SJSA1 (cell line): ENCODE results near the gene C2orf78. TPM values are rescaled to one million over a fixed set of nuclear protein-coding genes. Genes with fewer than 3 reads are reported as not detected.

Source experiments
- DNase-seq, 2 experiments: peaks; one replicate each; pipeline ENCODE4 v3.0.0-alpha.2; 2015 to 2020; ENCODE audit warnings: low spot score in 2 of 2, low read depth in 1 of 2
- H3K27ac ChIP-seq: fragments of 250-450 bp; sonication (Bioruptor Pico); 2 replicates; pipeline ENCODE4 v1.5.1; 2020; ENCODE audit warnings: mild to moderate bottlenecking, moderate library complexity
- H3K27me3 ChIP-seq: fragments of 250-450 bp; sonication (Bioruptor Pico); replicated peaks from 2 replicates; pipeline ENCODE4 v1.5.1; 2020; ENCODE audit warnings: mild to moderate bottlenecking, moderate library complexity
- H3K36me3 ChIP-seq: fragments of 250-450 bp; sonication (Bioruptor Pico); 2 replicates; pipeline ENCODE4 v1.5.1; 2020; ENCODE audit warnings: mild to moderate bottlenecking
- H3K4me1 ChIP-seq: fragments of 250-450 bp; sonication (Bioruptor Pico); replicated peaks from 2 replicates; pipeline ENCODE4 v1.6.1; 2021; ENCODE audit warnings: mild to moderate bottlenecking
- H3K4me3 ChIP-seq: fragments of 250-450 bp; sonication (Bioruptor Pico); 2 replicates; pipeline ENCODE4 v1.5.1; 2020; ENCODE audit warnings: mild to moderate bottlenecking
- H3K9me3 ChIP-seq: fragments of 250-450 bp; sonication (Bioruptor Pico); replicated peaks from 2 replicates; pipeline ENCODE4 v1.5.1; 2020; ENCODE audit warnings: mild to moderate bottlenecking
- total RNA-seq: library from RNA; depleted of rRNA; stranded (reverse); fragments of >200 nt; shearing (Covaris generic); gene quantifications from 2 replicates; pipeline ENCODE4 v1.2.3, GENCODE V29; 2014

The C2orf78 gene
- total RNA-seq, 1 experiment from 2014 or later = 0.03 TPM

DNA sequence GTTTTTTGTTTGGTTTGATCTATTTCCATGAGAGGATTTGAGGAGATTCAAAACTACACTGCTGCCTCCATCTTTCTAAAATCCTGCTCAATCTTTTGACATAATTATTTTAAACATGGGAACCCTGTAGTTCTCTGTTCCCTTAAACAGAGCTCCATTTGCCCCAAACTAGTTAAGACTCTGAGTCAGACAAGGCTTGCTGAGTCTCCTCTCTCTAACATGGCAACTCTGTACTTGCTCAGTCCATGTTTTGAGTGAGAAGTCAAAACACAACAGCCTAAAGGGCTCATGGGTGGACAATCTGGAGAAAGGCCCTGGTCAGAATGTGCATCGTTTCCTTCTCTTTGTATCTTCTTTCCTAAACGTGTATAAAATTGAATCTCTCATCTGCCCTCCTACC lies 37.7 kb downstream of the C2orf78 start:
- no peak overlapping the region for H3K4me3 ChIP-seq
- no peak overlapping the region for H3K27ac ChIP-seq
- H3K4me1 ChIP-seq = no peaks in the 10 kb centered on the region

DNA sequence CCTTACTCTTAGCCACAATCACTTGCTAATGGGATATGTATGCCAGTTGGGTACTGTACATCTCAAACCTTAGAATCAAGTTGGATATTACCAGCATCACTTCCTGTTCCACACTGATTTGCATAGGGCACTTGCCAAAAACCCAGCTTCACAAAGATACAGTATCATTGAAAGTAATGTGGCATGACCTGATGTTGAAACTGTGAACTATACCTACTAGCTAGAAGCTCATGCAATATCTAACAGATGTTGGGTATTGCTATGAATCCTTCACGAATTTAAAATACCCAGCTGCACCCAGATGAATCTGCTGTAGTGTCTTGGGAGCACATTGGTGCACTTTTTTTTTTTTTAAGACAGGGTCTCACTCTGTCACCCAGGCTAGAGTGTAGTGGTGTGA lies 38.3 kb downstream of the C2orf78 start:
- no peak for DNase-seq
- Histone ChIP-seq H3K4me3 (no peak overlapping the region), H3K27ac (no peak overlapping the region), H3K36me3 (no peaks in the 10 kb centered on the region), H3K27me3 (peaks cover 10% of the 10 kb centered on the region; the same call in 1 of the 2 replicates), H3K4me1 (no peaks in the 10 kb centered on the region), H3K9me3 (no peaks in the 10 kb centered on the region)

More for the DNA sequence above, 37.7 kb downstream of the C2orf78 start:
- no peak for DNase-seq
- no peaks in the 10 kb centered on the region for H3K36me3 ChIP-seq
- peaks cover 10% of the 10 kb centered on the region; the same call in 1 of the 2 replicates for H3K27me3 ChIP-seq
- no peaks in the 10 kb centered on the region for H3K9me3 ChIP-seq

DNA sequence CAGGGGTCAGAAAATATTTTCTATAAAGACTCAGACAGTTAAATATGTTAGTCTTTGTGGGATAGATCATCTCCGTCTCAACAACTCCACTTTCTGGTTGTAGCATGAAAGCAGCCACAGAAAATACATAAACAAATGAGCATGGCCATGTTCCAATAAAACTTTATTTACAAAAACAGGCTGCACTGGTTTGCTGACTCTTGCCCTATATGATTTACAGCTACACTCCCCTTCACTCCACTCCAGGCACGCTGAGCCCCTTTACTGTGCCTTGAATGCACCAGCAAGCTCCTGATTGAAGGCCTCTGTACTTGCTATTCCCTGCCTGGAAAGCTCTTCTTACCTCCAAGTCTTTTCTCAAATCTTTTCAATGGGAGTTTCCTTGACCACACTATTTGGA lies 39.0 kb downstream of the C2orf78 start:
- Histone ChIP-seq H3K4me1 (no peaks in the 10 kb centered on the region), H3K9me3 (no peaks in the 10 kb centered on the region), H3K27ac (no peak overlapping the region), H3K27me3 (peaks cover 10% of the 10 kb centered on the region; the same call in 1 of the 2 replicates), H3K36me3 (no peaks in the 10 kb centered on the region), H3K4me3 (no peak overlapping the region)
- DNase-seq = no peak

DNA sequence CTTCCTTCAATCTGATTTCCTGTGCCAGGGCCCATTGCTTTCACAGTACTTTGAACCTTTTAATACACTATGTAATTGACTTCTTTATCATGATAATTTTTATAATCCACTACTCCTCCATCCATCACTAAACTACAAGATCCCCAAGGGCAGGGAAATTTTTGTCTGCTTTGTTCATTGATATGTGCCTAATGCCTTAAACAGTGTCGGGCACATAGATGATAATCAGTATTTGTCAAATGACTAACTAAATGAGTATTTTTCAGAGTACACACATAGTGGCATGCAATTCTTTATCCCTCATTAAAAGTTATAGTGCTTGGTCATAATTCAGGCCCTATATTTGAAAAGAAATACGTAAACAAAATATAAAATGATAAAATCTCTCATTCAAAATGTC lies 39.4 kb downstream of the C2orf78 start:
- Histone ChIP-seq H3K4me1 (no peaks in the 10 kb centered on the region), H3K36me3 (no peaks in the 10 kb centered on the region), H3K4me3 (no peak overlapping the region), H3K27me3 (peaks cover 10% of the 10 kb centered on the region; the same call in 1 of the 2 replicates), H3K9me3 (no peaks in the 10 kb centered on the region), H3K27ac (no peak overlapping the region)
- DNase-seq = no peak

DNA sequence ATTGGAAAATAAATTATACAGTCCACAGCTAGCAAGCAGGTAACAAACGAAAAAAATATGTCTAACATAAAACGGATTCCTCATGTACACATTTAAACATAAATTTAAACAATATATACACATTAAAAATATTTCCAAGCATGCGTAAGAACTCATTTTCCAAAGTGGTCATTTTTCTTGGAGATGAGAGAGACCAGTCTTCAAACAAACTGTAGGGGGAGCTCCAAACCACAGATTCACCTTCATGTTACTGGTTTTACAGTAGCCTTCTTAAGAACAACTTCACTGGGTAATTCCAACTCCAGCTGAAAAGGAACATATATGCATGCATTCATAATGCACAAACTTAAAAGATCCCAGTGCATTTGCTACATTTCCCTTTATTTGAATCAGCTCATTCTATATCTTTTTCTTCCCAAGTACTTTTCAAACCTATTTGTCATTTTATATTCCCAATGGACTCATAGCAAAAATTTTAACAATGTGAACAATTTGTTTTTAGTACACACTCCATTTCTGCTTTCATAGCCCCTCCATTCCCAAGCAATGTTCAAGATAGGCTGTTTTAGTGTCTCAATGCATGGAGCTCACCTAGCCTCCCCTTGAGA lies 40.0 kb downstream of the C2orf78 start:
- Histone ChIP-seq H3K27ac (no peak overlapping the region), H3K4me3 (no peak overlapping the region)

DNA sequence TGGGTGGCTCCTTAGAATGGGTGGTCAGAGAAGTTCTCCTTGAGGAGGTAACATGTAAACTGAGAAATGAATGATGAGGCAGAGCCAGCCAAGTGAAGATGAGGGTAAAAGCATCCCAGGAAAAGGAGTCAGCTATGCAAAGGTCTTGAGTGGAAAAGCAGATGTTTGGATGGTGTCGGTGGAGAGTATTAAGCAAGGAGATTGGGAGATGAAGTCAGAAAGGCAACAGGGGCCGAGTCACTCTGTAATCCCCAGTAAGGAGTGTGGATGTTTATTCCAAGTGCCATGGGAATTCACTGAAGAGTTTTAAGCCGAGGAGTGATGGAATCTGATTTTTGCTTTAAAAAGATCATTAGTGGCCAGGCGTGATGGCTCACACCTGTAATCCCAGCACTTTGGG lies 41.4 kb downstream of the C2orf78 start:
- no peak for DNase-seq
- Histone ChIP-seq H3K27me3 (peaks cover 4% of the 10 kb centered on the region; the same call in 1 of the 2 replicates), H3K36me3 (0 out of 2 replicates have a peak, but pooled peaks cover 3% of the 10 kb centered on the region), H3K27ac (no peak overlapping the region), H3K4me1 (peaks cover 7% of the 10 kb centered on the region), H3K9me3 (no peaks in the 10 kb centered on the region), H3K4me3 (no peak overlapping the region)

More for the DNA sequence above, 40.0 kb downstream of the C2orf78 start:
- DNase-seq = peak in 1 of 2 experiments; percentile 37
- Histone ChIP-seq H3K9me3 (no peaks in the 10 kb centered on the region), H3K27me3 (peaks cover 10% of the 10 kb centered on the region; the same call in 1 of the 2 replicates), H3K4me1 (no peaks in the 10 kb centered on the region), H3K36me3 (0 out of 2 replicates have a peak, but pooled peaks cover 2% of the 10 kb centered on the region)

DNA sequence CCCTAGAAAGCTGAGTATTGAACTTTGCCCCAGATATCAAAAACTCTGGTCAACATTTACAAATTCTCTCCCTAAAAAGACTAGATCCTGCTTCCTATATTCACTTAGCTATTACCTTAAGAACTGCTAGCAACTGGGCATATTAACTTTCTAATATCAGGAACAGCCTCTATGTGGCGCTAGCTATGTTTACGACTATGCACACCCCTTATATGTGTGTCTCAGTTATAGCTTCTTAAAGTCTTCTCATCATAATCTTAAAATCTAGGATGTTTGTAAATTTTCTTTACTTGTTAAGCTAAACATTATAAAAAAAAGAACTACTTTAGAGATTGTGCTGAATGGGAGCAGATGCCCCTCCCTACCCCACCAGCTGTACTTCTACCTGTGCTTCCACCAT lies 43.0 kb downstream of the C2orf78 start:
- Histone ChIP-seq H3K4me1 (peaks cover 13% of the 10 kb centered on the region), H3K9me3 (no peaks in the 10 kb centered on the region), H3K4me3 (no peak overlapping the region), H3K27ac (no peak overlapping the region), H3K27me3 (no peaks in the 10 kb centered on the region), H3K36me3 (0 out of 2 replicates have a peak, but pooled peaks cover 11% of the 10 kb centered on the region)
- DNase-seq = no peak

DNA sequence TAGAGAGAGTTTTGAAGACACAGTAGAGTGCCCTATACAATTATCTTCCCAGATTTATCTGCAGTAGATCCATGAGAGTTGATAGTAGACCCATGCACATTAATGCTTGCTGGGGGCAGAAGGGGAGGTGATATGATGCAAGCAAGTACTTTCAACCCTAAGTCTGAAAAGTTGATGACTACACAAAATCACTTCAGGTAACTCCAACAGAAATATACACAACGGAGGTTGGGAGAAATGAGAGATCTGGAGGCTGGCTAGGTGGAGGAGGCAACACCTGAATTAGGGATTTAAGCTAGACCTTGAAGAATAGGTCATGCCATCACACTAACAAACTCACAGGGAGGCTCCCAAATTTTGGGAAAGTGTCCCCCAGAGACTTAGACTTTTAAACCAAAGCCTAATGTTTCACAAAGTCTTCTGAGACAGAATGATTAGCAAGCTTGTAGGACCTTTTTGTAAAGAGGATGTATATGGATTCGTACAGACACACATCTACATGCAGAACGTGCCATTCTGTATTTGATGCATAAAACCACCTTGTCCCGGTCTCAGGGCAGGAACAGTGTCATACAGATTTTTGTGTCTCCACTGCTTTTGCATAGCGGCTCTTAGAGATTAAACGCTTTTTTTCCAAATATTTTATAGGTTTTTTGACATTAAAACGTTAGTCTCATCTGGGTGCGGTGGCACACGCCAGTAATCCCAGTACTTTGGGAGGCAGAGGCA lies 43.8 kb downstream of the C2orf78 start:
- no peak overlapping the region for H3K27ac ChIP-seq
- no peak overlapping the region for H3K4me3 ChIP-seq
- peaks cover 16% of the 10 kb centered on the region for H3K4me1 ChIP-seq
- no peak for DNase-seq
- H3K27me3 ChIP-seq = no peaks in the 10 kb centered on the region
- H3K9me3 ChIP-seq = no peaks in the 10 kb centered on the region
- H3K36me3 ChIP-seq = peaks cover 16% of the 10 kb centered on the region

DNA sequence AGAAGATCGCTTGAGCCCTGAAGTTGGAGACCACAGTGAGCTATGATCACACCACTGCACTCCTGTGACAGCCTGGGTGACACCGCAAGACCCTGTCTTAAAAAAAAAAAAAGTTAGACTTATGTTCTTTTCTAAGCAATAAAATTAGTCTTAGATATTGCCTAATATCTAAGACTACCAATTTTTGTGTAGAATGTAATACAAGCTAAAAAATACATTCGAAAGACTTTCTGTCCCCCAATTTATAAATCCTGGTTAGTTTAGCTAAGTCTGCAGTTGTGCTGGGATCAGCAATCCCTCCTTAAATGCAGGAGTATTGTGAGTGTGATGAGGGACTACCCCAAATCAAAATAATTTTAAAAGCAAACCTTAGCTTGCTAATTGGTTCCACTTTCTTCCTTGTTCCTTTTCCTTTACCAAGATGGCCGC lies 44.4 kb downstream of the C2orf78 start:
- Histone ChIP-seq H3K4me1 (peaks cover 19% of the 10 kb centered on the region), H3K27ac (no peak overlapping the region), H3K36me3 (peaks cover 22% of the 10 kb centered on the region), H3K4me3 (peak overlapping the region; percentile 65), H3K27me3 (no peaks in the 10 kb centered on the region), H3K9me3 (no peaks in the 10 kb centered on the region)
- no peak for DNase-seq

DNA sequence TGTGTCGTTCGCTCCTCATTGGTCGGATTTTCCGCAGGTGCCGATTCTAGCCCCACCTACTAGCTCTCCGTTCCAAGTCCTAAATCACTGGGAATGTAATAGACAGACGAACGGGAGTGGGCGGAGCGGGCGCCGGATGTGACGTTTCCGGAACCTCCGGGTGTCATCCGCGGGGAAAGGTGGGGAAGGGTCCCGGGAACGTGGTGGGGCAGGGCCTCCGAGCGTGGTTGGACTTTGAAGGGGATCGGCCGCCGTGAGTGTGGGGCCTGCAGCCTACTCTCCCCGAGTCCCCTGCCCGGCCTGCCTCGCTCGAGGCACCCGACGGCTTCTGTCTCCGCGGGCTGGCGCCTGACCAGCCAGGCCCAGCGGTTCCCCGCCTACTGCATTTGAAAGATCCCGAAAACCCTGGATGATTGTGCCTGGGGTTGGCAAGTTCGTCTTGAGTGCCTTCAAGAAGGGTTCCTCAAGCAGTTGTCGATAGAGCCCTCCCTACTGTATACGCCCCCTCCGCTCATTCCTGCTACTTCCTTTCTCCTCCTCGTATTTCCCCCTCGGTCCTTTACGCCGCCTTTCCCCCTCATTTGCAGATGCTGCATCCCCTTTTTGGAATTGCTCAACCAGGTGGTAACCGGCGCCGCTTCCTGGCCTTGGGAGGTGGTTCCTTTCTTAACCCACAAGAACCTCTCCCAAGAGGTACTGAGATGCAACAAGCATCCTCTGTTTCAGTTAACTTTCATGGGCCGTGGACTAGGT lies 45.0 kb downstream of the C2orf78 start, which contains the start of gene STAMBP:
Gene STAMBP, plus strand, starts transcription at position 144 of the 753 bp plus-strand sequence. CDS start 1,896 bp downstream, outside the sequence.
- H3K4me1 ChIP-seq = peaks cover 19% of the 10 kb centered on the region
- no peaks in the 10 kb centered on the region for H3K27me3 ChIP-seq
- H3K4me3 ChIP-seq = peak within 1 kb of the TSS; percentile 65
- H3K36me3 ChIP-seq = peaks cover 27% of the 10 kb centered on the region
- DNase-seq = peak; percentile 90 to 95
- peak within 1 kb of the TSS; percentile 84 for H3K27ac ChIP-seq
- no peaks in the 10 kb centered on the region for H3K9me3 ChIP-seq

DNA sequence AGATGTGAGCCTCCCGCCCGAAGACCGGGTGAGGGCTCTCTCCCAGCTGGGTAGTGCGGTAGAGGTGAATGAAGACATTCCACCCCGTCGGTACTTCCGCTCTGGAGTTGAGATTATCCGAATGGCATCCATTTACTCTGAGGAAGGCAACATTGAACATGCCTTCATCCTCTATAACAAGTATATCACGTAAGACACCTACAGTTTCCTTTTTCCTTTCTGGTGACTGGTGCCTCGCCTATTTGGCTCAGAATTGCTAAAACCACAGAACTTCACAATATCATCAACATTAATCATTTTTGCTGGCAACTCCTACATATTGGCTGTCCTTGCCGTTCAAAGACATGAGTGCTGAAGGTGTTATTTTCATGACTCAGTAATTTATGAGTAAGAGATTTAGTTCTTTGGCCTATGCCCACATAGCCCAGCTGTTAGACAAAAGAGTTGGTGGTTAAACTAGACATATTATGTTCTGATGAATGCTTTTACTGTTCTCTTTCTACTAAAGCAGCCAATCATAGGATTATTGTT lies 47.0 kb downstream of the C2orf78 start:
- peak in 1 of 2 experiments; percentile 7 for DNase-seq
- H3K27ac ChIP-seq = no peak overlapping the region
- no peak overlapping the region for H3K4me3 ChIP-seq
- peaks cover 38% of the 10 kb centered on the region for H3K36me3 ChIP-seq
- H3K4me1 ChIP-seq = peaks cover 19% of the 10 kb centered on the region
- H3K9me3 ChIP-seq = no peaks in the 10 kb centered on the region
- no peaks in the 10 kb centered on the region for H3K27me3 ChIP-seq

DNA sequence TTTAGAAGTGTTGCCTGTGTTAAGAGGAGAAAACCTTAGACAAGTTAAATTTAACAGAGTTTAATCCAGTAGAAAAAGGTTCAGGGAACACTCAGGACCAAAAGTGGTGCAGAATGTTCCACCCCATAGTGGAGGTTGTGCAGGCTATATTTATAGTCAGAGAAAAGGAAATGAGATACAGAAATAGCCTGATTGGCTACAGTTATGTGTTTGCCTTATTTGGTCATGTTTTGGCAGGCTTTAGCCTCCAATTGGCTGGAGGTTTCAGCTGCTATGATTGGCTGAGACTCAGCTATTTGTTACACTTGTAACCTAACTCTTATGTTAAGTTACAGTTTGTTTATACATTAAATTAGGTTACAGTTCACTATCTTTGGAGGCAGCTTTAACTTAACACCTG lies 48.9 kb downstream of the C2orf78 start:
- Histone ChIP-seq H3K4me1 (peaks cover 19% of the 10 kb centered on the region), H3K9me3 (no peaks in the 10 kb centered on the region), H3K27me3 (no peaks in the 10 kb centered on the region), H3K4me3 (no peak overlapping the region), H3K36me3 (peaks cover 54% of the 10 kb centered on the region), H3K27ac (no peak overlapping the region)
- DNase-seq = peak in 1 of 2 experiments; percentile 7

DNA sequence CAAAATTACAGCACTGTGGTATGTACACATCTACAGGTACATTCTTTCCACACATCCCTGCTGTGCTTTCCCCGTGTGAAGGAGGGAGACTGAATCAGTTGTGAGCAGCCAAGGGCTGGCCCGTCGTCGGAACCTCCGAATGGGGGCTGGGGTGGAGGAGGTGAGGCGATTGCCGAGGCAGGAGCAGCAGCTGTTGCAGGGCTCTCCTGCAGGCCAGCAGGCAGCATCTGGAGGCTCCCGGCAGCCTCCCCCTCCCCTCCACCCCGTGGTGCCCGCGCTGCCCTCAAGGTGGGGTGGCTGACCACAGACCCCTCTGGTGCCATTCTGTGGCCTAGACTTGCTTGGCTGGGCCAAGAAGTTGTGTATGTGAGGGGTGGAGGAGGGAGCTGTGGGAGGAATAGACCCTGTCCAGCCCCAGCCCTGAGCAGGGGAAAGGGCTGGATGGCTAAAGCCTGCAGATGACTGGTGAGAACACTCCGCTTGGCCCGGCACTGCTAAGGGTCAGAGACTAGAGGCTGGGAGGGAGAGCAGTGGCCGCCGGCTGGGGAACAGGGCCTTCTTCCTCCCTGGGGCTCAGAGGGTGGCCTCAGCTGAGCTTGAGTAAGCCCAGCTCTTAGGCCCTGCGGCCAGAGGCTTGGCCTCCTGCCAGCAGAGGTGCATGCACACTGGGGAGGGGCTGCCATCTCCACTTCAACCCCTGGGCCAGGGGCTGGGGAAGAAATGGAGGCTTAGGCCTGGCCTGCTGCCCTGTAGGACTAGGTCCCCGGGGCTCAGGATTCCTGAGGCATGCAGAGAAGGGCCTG lies 52.4 kb downstream of the C2orf78 start:
- Histone ChIP-seq H3K4me1 (peaks cover 7% of the 10 kb centered on the region), H3K36me3 (peaks cover 57% of the 10 kb centered on the region), H3K27me3 (no peaks in the 10 kb centered on the region), H3K9me3 (no peaks in the 10 kb centered on the region), H3K4me3 (no peak overlapping the region), H3K27ac (no peak overlapping the region)
- no peak for DNase-seq
